ENCODE data around the gene UBR2.

The UBR2 gene

DNA sequence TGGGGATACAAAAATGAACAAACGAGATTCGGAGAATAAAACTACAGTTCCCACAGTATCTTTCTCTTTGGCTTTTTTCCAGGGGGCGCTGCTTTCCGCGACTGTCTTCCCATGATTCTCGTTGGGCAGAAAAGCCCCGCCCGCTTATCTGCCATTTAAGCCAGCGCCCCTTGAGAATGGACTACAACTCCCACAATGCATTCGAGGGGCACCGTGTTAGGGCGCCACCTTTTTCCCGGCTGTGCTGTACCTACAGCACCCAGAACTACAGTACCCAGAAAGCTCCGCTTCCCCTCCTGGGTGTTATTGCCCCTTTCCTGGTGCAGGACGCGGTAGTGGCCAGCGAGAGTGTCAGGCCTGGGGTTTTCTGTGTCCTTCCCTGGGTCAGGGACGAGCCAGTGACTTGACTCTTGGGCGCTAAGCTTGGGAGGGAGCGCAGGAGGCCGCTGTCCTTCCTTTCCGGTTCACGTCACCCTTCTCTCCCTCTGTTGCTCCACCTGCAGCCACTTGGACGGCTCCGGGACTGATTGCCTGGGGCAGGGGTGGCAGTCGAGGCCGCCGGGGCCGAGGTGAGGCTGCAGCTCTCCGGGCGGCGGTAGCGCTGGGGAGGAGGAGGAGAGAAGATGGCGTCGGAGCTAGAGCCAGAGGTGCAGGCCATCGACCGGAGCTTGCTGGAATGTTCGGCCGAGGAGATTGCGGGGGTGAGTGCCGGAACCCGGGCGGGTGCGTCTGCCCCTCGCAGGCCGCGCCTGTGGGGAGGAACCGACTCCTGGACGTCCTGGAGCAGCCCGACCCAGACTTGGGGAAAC, at the start of gene UBR2:
Gene UBR2, plus strand, starts transcription at position 333 of the 809 bp plus-strand sequence. Its CDS starts 291 bp downstream, at position 624.
- Histone ChIP-seq H3K4me3 (ENCODE audit: low read depth in 1 of 2, low read length in 2 of 2) (peak within 1 kb of the TSS; percentile 76 to 82), H3K27me3 (ENCODE audit: insufficient read depth, low read length, poor library complexity) (no peaks in the 10 kb centered on the region), H3K9ac (ENCODE audit: low read depth, low read length) (peak within 1 kb of the TSS; percentile 81), H3K27ac (ENCODE audit: low read length) (peak within 1 kb of the TSS; percentile 92), H3K36me3 (ENCODE audit: insufficient read depth, low read length) (peaks cover 14% of the 10 kb centered on the region), H3K9me3 (ENCODE audit: insufficient read depth, low read length, severe bottlenecking) (no peaks in the 10 kb centered on the region), H3K4me2 (ENCODE audit: insufficient read depth, low read length) (peak within 1 kb of the TSS; percentile 83), H3K4me1 (ENCODE audit: insufficient read depth, low read length) (peaks cover 39% of the 10 kb centered on the region), H4K20me1 (ENCODE audit: insufficient read depth, low read length) (no peaks in the 10 kb centered on the region), H2AFZ (ENCODE audit: low read depth, low read length) (peak within 1 kb of the TSS; percentile 96), H3K79me2 (ENCODE audit: insufficient read depth, low read length) (peaks cover 49% of the 10 kb centered on the region)
- peak; percentile 97 for DNase-seq
- TF ChIP-seq CTCF (IDR thresholded peaks at IDR 0.05; ENCODE audit: borderline replicate concordance, extremely low read depth, low read length, poor library complexity, severe bottlenecking) (peak; percentile 54), EZH2 (IDR thresholded peaks at IDR 0.05; ENCODE audit: borderline replicate concordance, low read depth, low read length, severe bottlenecking) (no peak)
- peak; percentile 96 for ATAC-seq (ENCODE audit: insufficient read depth, low read depth)

DNA sequence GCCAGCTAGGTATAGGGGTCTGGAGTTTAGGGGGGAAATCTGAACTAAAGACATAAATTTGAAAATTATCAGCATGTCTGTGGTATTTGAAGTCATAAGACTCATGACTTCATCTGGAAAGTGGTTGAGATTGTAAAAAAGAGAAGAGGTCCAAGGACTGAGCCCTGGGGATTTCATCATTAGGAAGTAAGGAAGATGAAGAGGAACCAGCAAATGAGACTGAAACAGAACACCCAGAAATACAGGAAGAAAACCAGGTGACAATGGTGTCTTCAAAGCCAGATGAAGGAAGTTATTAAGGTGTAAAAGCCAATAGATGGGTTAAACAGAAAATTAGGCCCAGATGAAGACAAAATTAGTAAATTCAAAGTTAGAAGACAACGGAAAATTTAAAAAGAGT, 49.1 kb upstream of the UBR2 start:
- no peak for TF ChIP-seq EZH2 (IDR thresholded peaks at IDR 0.05; ENCODE audit: borderline replicate concordance, low read depth, low read length, severe bottlenecking)
- DNase-seq (no peak), ATAC-seq (ENCODE audit: insufficient read depth, low read depth) (no peak)
- no peak overlapping the region for H3K4me3 ChIP-seq (ENCODE audit: low read depth in 1 of 2, low read length in 2 of 2)
- H3K27me3 ChIP-seq (ENCODE audit: insufficient read depth, low read length, poor library complexity), result peaks cover 4% of the 10 kb centered on the region
- H3K4me2 ChIP-seq (ENCODE audit: insufficient read depth, low read length), result no peak overlapping the region
- no peak overlapping the region for H3K27ac ChIP-seq (ENCODE audit: low read length)
- no peaks in the 10 kb centered on the region for H4K20me1 ChIP-seq (ENCODE audit: insufficient read depth, low read length)
- H3K9me3 ChIP-seq (ENCODE audit: insufficient read depth, low read length, severe bottlenecking), result no peaks in the 10 kb centered on the region
- no peak overlapping the region for H2AFZ ChIP-seq (ENCODE audit: low read depth, low read length)
- no peak overlapping the region for H3K9ac ChIP-seq (ENCODE audit: low read depth, low read length)
- H3K79me2 ChIP-seq (ENCODE audit: insufficient read depth, low read length), result no peaks in the 10 kb centered on the region
- no peaks in the 10 kb centered on the region for H3K4me1 ChIP-seq (ENCODE audit: insufficient read depth, low read length)
- no peaks in the 10 kb centered on the region for H3K36me3 ChIP-seq (ENCODE audit: insufficient read depth, low read length)

DNA sequence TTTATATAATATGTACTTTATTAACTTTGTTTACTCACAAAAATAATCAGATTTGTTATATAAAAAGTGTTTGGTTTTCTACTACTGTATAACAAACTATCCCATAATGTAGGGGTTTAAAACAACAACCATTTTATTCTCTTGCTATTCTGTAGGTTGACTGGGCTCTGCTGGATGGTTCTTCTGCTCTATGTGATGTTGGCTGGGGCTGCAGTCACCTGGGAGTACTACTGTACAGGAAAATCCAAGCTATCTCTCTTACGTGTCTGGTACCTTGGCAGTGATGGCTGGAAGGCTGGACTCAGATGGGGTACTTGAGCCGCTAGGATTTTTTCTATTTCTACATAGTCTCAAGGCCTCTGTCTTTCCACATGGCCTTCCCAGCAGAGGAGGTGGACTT, 44.0 kb upstream of the UBR2 start:
- H3K27ac ChIP-seq (ENCODE audit: low read length), result no peak overlapping the region
- H3K9me3 ChIP-seq (ENCODE audit: insufficient read depth, low read length, severe bottlenecking), result no peaks in the 10 kb centered on the region
- H3K79me2 ChIP-seq (ENCODE audit: insufficient read depth, low read length), result no peaks in the 10 kb centered on the region
- DNase-seq (no peak), ATAC-seq (ENCODE audit: insufficient read depth, low read depth) (no peak)
- no peak for TF ChIP-seq EZH2 (IDR thresholded peaks at IDR 0.05; ENCODE audit: borderline replicate concordance, low read depth, low read length, severe bottlenecking)
- TF ChIP-seq CTCF (IDR thresholded peaks at IDR 0.05; ENCODE audit: borderline replicate concordance, extremely low read depth, low read length, poor library complexity, severe bottlenecking), result no peak
- H2AFZ ChIP-seq (ENCODE audit: low read depth, low read length), result no peak overlapping the region
- H3K9ac ChIP-seq (ENCODE audit: low read depth, low read length), result no peak overlapping the region
- H3K27me3 ChIP-seq (ENCODE audit: insufficient read depth, low read length, poor library complexity), result peaks cover 4% of the 10 kb centered on the region
- no peak overlapping the region for H3K4me2 ChIP-seq (ENCODE audit: insufficient read depth, low read length)
- H4K20me1 ChIP-seq (ENCODE audit: insufficient read depth, low read length), result no peaks in the 10 kb centered on the region
- H3K36me3 ChIP-seq (ENCODE audit: insufficient read depth, low read length), result no peaks in the 10 kb centered on the region
- H3K4me1 ChIP-seq (ENCODE audit: insufficient read depth, low read length), result no peaks in the 10 kb centered on the region
- no peak overlapping the region for H3K4me3 ChIP-seq (ENCODE audit: low read depth in 1 of 2, low read length in 2 of 2)

- no peak for ATAC-seq (ENCODE audit: insufficient read depth, low read depth)
- Histone ChIP-seq H3K4me3 (ENCODE audit: low read depth in 1 of 2, low read length in 2 of 2) (no peak overlapping the region), H4K20me1 (ENCODE audit: insufficient read depth, low read length) (no peaks in the 10 kb centered on the region), H2AFZ (ENCODE audit: low read depth, low read length) (no peak overlapping the region), H3K79me2 (ENCODE audit: insufficient read depth, low read length) (no peaks in the 10 kb centered on the region), H3K27me3 (ENCODE audit: insufficient read depth, low read length, poor library complexity) (no peaks in the 10 kb centered on the region), H3K27ac (ENCODE audit: low read length) (no peak overlapping the region), H3K4me1 (ENCODE audit: insufficient read depth, low read length) (no peaks in the 10 kb centered on the region), H3K9me3 (ENCODE audit: insufficient read depth, low read length, severe bottlenecking) (no peaks in the 10 kb centered on the region), H3K9ac (ENCODE audit: low read depth, low read length) (no peak overlapping the region), H3K4me2 (ENCODE audit: insufficient read depth, low read length) (no peak overlapping the region), H3K36me3 (ENCODE audit: insufficient read depth, low read length) (no peaks in the 10 kb centered on the region)
- no peak for DNase-seq
- TF ChIP-seq CTCF (IDR thresholded peaks at IDR 0.05; ENCODE audit: borderline replicate concordance, extremely low read depth, low read length, poor library complexity, severe bottlenecking) (no peak), EZH2 (IDR thresholded peaks at IDR 0.05; ENCODE audit: borderline replicate concordance, low read depth, low read length, severe bottlenecking) (no peak)
Observed at GRCh38 chr6:42520786-42521607, 42.8 kb upstream of the UBR2 start.
